Measurements from ENCODE around the gene TMEM202. TPM values are rescaled to one million over a fixed set of nuclear protein-coding genes. Genes with fewer than 3 reads are reported as not detected.
"Not testable (repeated sequence)": the region's sequence is repeated elsewhere in the genome, so short reads cannot be mapped to it uniquely, and the experiment has no call there.

TMEM202 gene
- total RNA-seq, 5 donors from 2014 or later (not counting 1 experiment from before 2014, with no cell fraction given) = not detected

- ChIA-PET CTCF (no interaction called here), POLR2A (interaction anchor here in 1 of 2 donors (0.6 kb wide), 2 partner anchors 13 to 103 kb away, joined by 3 to 6 read pairs; no protein-coding TSS in a partner anchor)
- H3K9me3 Mint-ChIP-seq = peaks cover 9 to 14% (median 12%) of the 10 kb centered on the region in 3 donors
- H3K4me1 Mint-ChIP-seq = peaks cover 0 to under 1% (median 0%) of the 10 kb centered on the region in 3 donors
- H3K27ac ChIP-seq (ENCODE audit: low read length) = no peak overlapping the region
- DNase-seq (no peak), ATAC-seq (replicated peaks in 1 of 4) (no peak)
- H3K27me3 ChIP-seq (replicated peaks in 1 of 2; ENCODE audit: control insufficient read depth in 2 of 2, extremely low read depth in 1 of 2, insufficient read depth in 2 of 2, low read length in 1 of 2) = no peaks in the 10 kb centered on the region
- H3K9me3 ChIP-seq = no peaks in the 10 kb centered on the region
- no peaks in the 10 kb centered on the region for H3K36me3 ChIP-seq (ENCODE audit: control insufficient read depth in 2 of 2, extremely low read depth in 1 of 2, insufficient read depth in 1 of 2, low read length in 1 of 2)
- H3K27ac Mint-ChIP-seq = no peak overlapping the region
- no peak overlapping the region for H3K4me3 Mint-ChIP-seq
- H3K4me3 ChIP-seq (ENCODE audit: control insufficient read depth in 1 of 2, extremely low read depth in 1 of 2, low read length in 1 of 2) = no peak overlapping the region
- WGBS (ENCODE audit: insufficient coverage) = no CpG with 5 or more reads among the region's 1 CpG
- no peaks in the 10 kb centered on the region for H3K36me3 Mint-ChIP-seq
- H3K4me1 ChIP-seq (ENCODE audit: control insufficient read depth in 1 of 2, extremely low read depth in 1 of 2, insufficient read depth in 2 of 2, low read length in 2 of 2) = no peaks in the 10 kb centered on the region
- H3K27me3 Mint-ChIP-seq = no peaks in the 10 kb centered on the region
These were observed 23.4 kb downstream of the TMEM202 start for GRCh38 chr15:72421484-72421883.

DNA sequence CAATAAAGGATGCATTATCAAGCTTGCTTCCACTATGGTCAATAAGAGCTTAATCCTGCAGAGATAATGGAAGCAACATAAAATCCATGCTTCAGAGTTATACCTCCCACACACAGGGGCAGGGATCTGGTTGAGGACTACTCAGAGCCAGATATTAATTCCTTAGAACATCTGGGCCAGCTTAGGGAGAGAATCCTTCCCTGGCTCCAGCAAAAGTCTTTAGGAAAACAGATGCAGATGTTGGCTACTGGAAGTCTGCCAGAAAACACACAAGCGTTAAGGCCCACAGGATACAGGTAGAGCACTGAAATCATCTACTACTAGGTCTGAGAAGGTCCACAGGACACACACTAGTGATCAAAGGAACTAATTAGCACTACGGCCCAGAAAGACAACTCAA, 25.2 kb downstream of the TMEM202 start:
- no peak overlapping the region for H3K27ac Mint-ChIP-seq
- POLR2A ChIA-PET = no interaction called here
- H3K4me1 ChIP-seq (ENCODE audit: control insufficient read depth in 1 of 2, extremely low read depth in 1 of 2, insufficient read depth in 2 of 2, low read length in 2 of 2) = no peaks in the 10 kb centered on the region
- H3K4me1 Mint-ChIP-seq = peaks cover 0 to 5% (median 2%) of the 10 kb centered on the region in 3 donors
- H3K4me3 Mint-ChIP-seq = no peak overlapping the region
- ATAC-seq (replicated peaks in 1 of 4) = no peak
- H3K4me3 ChIP-seq (ENCODE audit: control insufficient read depth in 1 of 2, extremely low read depth in 1 of 2, low read length in 1 of 2) = no peak overlapping the region
- H3K9me3 ChIP-seq = no peaks in the 10 kb centered on the region
- no peaks in the 10 kb centered on the region for H3K36me3 ChIP-seq (ENCODE audit: control insufficient read depth in 2 of 2, extremely low read depth in 1 of 2, insufficient read depth in 1 of 2, low read length in 1 of 2)
- H3K9me3 Mint-ChIP-seq = peaks cover 18 to 25% (median 23%) of the 10 kb centered on the region in 3 donors
- H3K27me3 ChIP-seq (replicated peaks in 1 of 2; ENCODE audit: control insufficient read depth in 2 of 2, extremely low read depth in 1 of 2, insufficient read depth in 2 of 2, low read length in 1 of 2) = no peaks in the 10 kb centered on the region
- no peak for DNase-seq
- H3K27me3 Mint-ChIP-seq = no peaks in the 10 kb centered on the region
- CTCF ChIA-PET = interaction anchor here in 1 of 2 donors (0.6 kb wide), 1 partner anchor 172 kb away, joined by 5 read pairs; no protein-coding TSS in a partner anchor
- H3K36me3 Mint-ChIP-seq = no peaks in the 10 kb centered on the region
- H3K27ac ChIP-seq (ENCODE audit: low read length) = no peak overlapping the region
- WGBS (ENCODE audit: insufficient coverage) = 57% methylated on average over 1 of the region's 2 CpGs

DNA sequence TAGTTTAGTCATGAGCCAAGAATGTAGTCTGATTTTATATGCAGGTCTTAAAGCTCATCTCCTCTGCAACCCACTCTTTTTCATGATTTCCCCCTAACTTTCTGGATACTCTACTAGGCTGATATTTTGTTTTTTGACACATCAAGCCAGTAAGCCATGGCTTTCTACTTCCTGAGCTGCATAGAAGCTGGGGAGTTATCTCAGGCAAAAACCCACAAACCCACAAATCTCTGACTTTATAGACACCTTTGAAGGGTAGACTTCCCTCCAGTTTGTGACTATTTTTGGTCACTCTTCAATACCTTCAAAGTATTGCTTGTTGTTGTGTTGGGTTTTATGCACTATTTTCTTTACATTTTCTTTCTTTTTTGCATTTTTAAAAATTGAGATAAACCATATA, 28.6 kb downstream of the TMEM202 start:
- Mint-ChIP-seq H3K4me3 (no peak overlapping the region), H3K4me1 (peaks cover 0 to 5% (median 2%) of the 10 kb centered on the region in 3 donors), H3K27ac (no peak overlapping the region), H3K36me3 (no peaks in the 10 kb centered on the region), H3K9me3 (peaks cover 18 to 25% (median 23%) of the 10 kb centered on the region in 3 donors), H3K27me3 (peaks cover 0 to 9% of the 10 kb centered on the region in 2 donors)
- H3K27me3 ChIP-seq (replicated peaks in 1 of 2; ENCODE audit: control insufficient read depth in 2 of 2, extremely low read depth in 1 of 2, insufficient read depth in 2 of 2, low read length in 1 of 2) = no peaks in the 10 kb centered on the region
- DNase-seq = no peak
- no peak overlapping the region for H3K27ac ChIP-seq (ENCODE audit: low read length)
- no peak for ATAC-seq (replicated peaks in 1 of 4)
- H3K9me3 ChIP-seq = no peaks in the 10 kb centered on the region
- CTCF ChIA-PET = no interaction called here
- no peaks in the 10 kb centered on the region for H3K4me1 ChIP-seq (ENCODE audit: control insufficient read depth in 1 of 2, extremely low read depth in 1 of 2, insufficient read depth in 2 of 2, low read length in 2 of 2)
- H3K4me3 ChIP-seq (ENCODE audit: control insufficient read depth in 1 of 2, extremely low read depth in 1 of 2, low read length in 1 of 2) = no peak overlapping the region
- POLR2A ChIA-PET = no interaction called here
- H3K36me3 ChIP-seq (ENCODE audit: control insufficient read depth in 2 of 2, extremely low read depth in 1 of 2, insufficient read depth in 1 of 2, low read length in 1 of 2) = no peaks in the 10 kb centered on the region

DNA sequence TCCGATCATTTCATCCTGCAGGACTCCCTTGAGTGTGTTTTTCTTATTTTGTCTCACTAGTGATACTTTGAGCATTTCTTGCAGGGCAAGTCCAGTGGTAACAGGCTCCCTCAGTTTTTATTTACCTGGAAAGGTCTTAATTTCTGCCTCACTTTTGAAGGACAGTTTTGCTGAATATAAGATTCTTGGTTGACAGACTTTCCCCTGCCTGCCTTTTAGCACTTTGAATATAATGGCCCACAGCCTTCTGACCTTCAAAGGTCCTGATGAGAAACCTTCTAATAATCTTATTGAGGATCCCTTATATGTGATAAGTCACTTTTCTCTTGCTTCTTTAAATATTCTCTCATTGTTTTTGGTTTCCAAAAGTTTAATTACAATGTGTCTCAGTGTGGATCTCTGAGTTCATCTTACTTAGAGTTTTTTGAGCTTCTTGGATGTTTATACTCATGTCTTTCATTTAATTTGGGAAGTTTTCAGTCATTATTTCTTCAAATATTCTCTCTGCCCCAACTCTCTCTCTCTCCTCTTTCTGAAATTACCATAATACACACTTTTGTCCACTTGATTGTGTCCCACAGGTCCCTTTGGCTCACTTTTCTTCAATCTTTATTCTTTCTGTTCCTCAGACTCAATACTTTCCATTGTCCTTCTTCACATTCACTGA, 39.7 kb downstream of the TMEM202 start:
- peaks cover 8% of the 10 kb centered on the region for H3K36me3 Mint-ChIP-seq
- Histone ChIP-seq H3K36me3 (ENCODE audit: control insufficient read depth in 2 of 2, extremely low read depth in 1 of 2, insufficient read depth in 1 of 2, low read length in 1 of 2) (no peaks in the 10 kb centered on the region), H3K4me1 (ENCODE audit: control insufficient read depth in 1 of 2, extremely low read depth in 1 of 2, insufficient read depth in 2 of 2, low read length in 2 of 2) (no peaks in the 10 kb centered on the region), H3K27me3 (replicated peaks in 1 of 2; ENCODE audit: control insufficient read depth in 2 of 2, extremely low read depth in 1 of 2, insufficient read depth in 2 of 2, low read length in 1 of 2) (peaks cover 0 to 10% of the 10 kb centered on the region in 2 experiments), H3K9me3 (peaks cover 5% of the 10 kb centered on the region), H3K27ac (ENCODE audit: low read length) (no peak overlapping the region), H3K4me3 (ENCODE audit: control insufficient read depth in 1 of 2, extremely low read depth in 1 of 2, low read length in 1 of 2) (no peak overlapping the region)
- ATAC-seq (replicated peaks in 1 of 4) (no peak), DNase-seq (no peak)
- H3K4me3 Mint-ChIP-seq = no peak overlapping the region
- peaks cover 9 to 18% (median 9%) of the 10 kb centered on the region in 3 donors for H3K9me3 Mint-ChIP-seq
- no peaks in the 10 kb centered on the region for H3K4me1 Mint-ChIP-seq
- H3K27ac Mint-ChIP-seq = no peak overlapping the region
- peaks cover 23 to 34% of the 10 kb centered on the region in 2 donors for H3K27me3 Mint-ChIP-seq
- POLR2A ChIA-PET = no interaction called here
- CTCF ChIA-PET = no interaction called here
- WGBS (ENCODE audit: insufficient coverage) = no CpG with 5 or more reads among the region's 1 CpG

DNA sequence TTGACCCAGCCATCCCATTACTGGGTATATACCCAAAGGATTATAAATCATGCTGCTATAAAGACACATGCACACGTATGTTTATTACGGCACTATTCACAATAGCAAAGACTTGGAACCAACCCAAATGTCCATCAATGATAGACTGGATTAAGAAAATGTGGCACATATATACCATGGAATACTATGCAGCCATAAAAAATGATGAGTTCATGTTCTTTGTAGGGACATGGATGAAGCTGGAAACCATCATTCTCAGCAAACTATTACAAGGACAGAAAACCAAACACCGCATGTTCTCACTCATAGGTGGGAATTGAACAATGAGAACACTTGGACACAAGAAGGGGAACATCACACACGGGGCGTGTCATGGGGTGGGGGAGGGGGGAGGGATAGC, 44.7 kb downstream of the TMEM202 start:
- H3K4me3 ChIP-seq (ENCODE audit: control insufficient read depth in 1 of 2, extremely low read depth in 1 of 2, low read length in 1 of 2); H3K36me3 Mint-ChIP-seq; H3K9me3 Mint-ChIP-seq; H3K27ac ChIP-seq (ENCODE audit: low read length); CTCF ChIA-PET; H3K9me3 ChIP-seq; ATAC-seq (replicated peaks in 1 of 4); H3K4me3 Mint-ChIP-seq; H3K27me3 ChIP-seq (replicated peaks in 1 of 2; ENCODE audit: control insufficient read depth in 2 of 2, extremely low read depth in 1 of 2, insufficient read depth in 2 of 2, low read length in 1 of 2); DNase-seq; POLR2A ChIA-PET; H3K4me1 Mint-ChIP-seq; H3K36me3 ChIP-seq (ENCODE audit: control insufficient read depth in 2 of 2, extremely low read depth in 1 of 2, insufficient read depth in 1 of 2, low read length in 1 of 2); H3K27ac Mint-ChIP-seq; H3K4me1 ChIP-seq (ENCODE audit: control insufficient read depth in 1 of 2, extremely low read depth in 1 of 2, insufficient read depth in 2 of 2, low read length in 2 of 2): not testable (repeated sequence)
- no CpG with 5 or more reads among the region's 5 CpGs for WGBS (ENCODE audit: insufficient coverage)
- H3K27me3 Mint-ChIP-seq = peaks cover 9 to 16% of the 10 kb centered on the region in 2 donors

DNA sequence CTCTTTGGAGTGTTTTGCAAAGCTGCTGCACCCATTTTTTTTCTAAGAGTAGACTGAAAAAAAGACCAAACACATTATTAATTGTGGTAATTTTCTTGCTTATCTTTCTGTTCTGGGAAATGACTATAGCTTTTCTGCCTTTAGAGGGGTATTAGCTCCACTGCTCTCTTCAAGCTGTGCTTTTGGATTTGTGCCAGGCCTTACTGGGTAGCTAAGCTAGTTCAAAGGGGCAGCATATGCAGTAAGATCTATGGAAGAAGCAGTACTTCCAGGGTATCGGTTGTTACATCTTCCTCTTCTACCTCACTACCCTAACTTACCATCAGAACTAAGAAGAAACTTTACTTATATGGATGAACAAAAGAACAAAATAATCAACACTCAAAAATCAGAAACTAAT, 47.3 kb downstream of the TMEM202 start:
- Histone ChIP-seq H3K27me3 (replicated peaks in 1 of 2; ENCODE audit: control insufficient read depth in 2 of 2, extremely low read depth in 1 of 2, insufficient read depth in 2 of 2, low read length in 1 of 2) (peaks cover 0 to 9% of the 10 kb centered on the region in 2 experiments), H3K27ac (ENCODE audit: low read length) (no peak overlapping the region), H3K9me3 (no peaks in the 10 kb centered on the region), H3K4me3 (ENCODE audit: control insufficient read depth in 1 of 2, extremely low read depth in 1 of 2, low read length in 1 of 2) (no peak overlapping the region), H3K4me1 (ENCODE audit: control insufficient read depth in 1 of 2, extremely low read depth in 1 of 2, insufficient read depth in 2 of 2, low read length in 2 of 2) (no peaks in the 10 kb centered on the region), H3K36me3 (ENCODE audit: control insufficient read depth in 2 of 2, extremely low read depth in 1 of 2, insufficient read depth in 1 of 2, low read length in 1 of 2) (no peaks in the 10 kb centered on the region)
- Mint-ChIP-seq H3K4me1 (no peaks in the 10 kb centered on the region), H3K9me3 (no peaks in the 10 kb centered on the region), H3K27me3 (peaks cover 9 to 13% of the 10 kb centered on the region in 2 donors), H3K4me3 (no peak overlapping the region), H3K36me3 (no peaks in the 10 kb centered on the region), H3K27ac (no peak overlapping the region)
- ATAC-seq (replicated peaks in 1 of 4) = no peak
- POLR2A ChIA-PET = interaction anchor here in 1 of 2 donors (0.7 kb wide), 1 partner anchor 136 kb away, joined by 4 read pairs; no protein-coding TSS in a partner anchor
- no peak for DNase-seq
- no CpG with 5 or more reads among the region's 1 CpG for WGBS (ENCODE audit: insufficient coverage)
- CTCF ChIA-PET = no interaction called here
